HCT116 (cell line): ENCODE measurements around the gene SETDB1. TPM values are rescaled to one million over a fixed set of nuclear protein-coding genes. Genes with fewer than 3 reads are reported as not detected.

Source experiments
- ATAC-seq: fragments of 200-7000 bp; cut with Tn5 transposase; 2 replicates; pipeline ENCODE4 v1.9.1; 2020; ENCODE audit warnings: mild to moderate bottlenecking, moderate library complexity
- BruUV-seq: library from RNA; stranded (reverse); fragments of 400-500 nt; replicated peaks from 2 replicates; lab custom pipeline; 2021; lab: Mats Ljungman, UMichigan
- CTCF ChIA-PET: fragments of 300-600 bp; sonication (Branson Sonifier 250); formaldehyde crosslinking; loops from one replicate; lab custom pipeline; 2021; ENCODE audit warnings: antibody characterized with exemption; lab: Charles Lee
- POLR2A ChIA-PET: fragments of 300-600, 350-600 bp; sonication (Branson Sonifier 250); formaldehyde crosslinking; loops from one replicate; lab custom pipeline; 2021; ENCODE audit warnings: antibody characterized with exemption; lab: Charles Lee
- RAD21 ChIA-PET, 2 experiments: fragments of 300-600 bp; sonication (Branson Sonifier 250); formaldehyde crosslinking; loops; one replicate each; lab custom pipeline; 2023; ENCODE audit warnings: low total read pairs in 2 of 2; ENCODE audit not compliant: uncharacterized antibody in 2 of 2, unreplicated experiment in 2 of 2, low non-redundant PET in 1 of 2; lab: Charles Lee
- DNase-seq: peaks from one replicate; pipeline ENCODE4 v3.0.0-alpha.2; 2010; ENCODE audit warnings: low read depth, low spot score
- H2AFZ ChIP-seq: fragments of 200-600 bp; shearing (Covaris generic), sonication (generic); 2 replicates; pipeline ENCODE4 v1.6.1; 2017; ENCODE audit warnings: low read depth, mixed run types, mixed read lengths, antibody characterized with exemption, low read length; ENCODE audit not compliant: poor library complexity, severe bottlenecking
- H3K27ac ChIP-seq: 2 replicates; pipeline ENCODE4 v1.5.1; 2012; ENCODE audit warnings: low read depth, low read length
- H3K27me3 ChIP-seq: fragments of 200-600 bp; sonication (generic); 2 replicates; pipeline ENCODE4 v1.6.1; 2016; ENCODE audit warnings: mixed run types, low read length, mixed read lengths; ENCODE audit not compliant: insufficient read depth
- H3K36me3 ChIP-seq, 2 experiments: fragments of 200-500 bp in 1 of 2; fragments of 200-600 bp in 1 of 2; sonication (Bioruptor generic) in 1 of 2; sonication (generic) in 1 of 2; 2 replicates each; pipeline versions ENCODE4 v1.5.1 to v1.6.1; 2014 to 2016; ENCODE audit warnings: low read length in 2 of 2, inconsistent platforms in 1 of 2, mixed read lengths in 1 of 2, mixed run types in 1 of 2; ENCODE audit not compliant: insufficient read depth in 2 of 2, control insufficient read depth in 1 of 2
- H3K4me1 ChIP-seq, 2 experiments: fragments of 200-600 bp in 1 of 2; sonication (generic) in 1 of 2; 2 replicates each; pipeline versions ENCODE4 v1.5.1 to v1.6.1; 2012 to 2017; ENCODE audit warnings: low read length in 2 of 2, inconsistent platforms in 1 of 2, mild to moderate bottlenecking in 1 of 2, mixed read lengths in 1 of 2, mixed run types in 1 of 2, moderate library complexity in 1 of 2; ENCODE audit not compliant: insufficient read depth in 2 of 2, control insufficient read depth in 1 of 2
- H3K4me2 ChIP-seq: fragments of 200-600 bp; sonication (generic); 2 replicates; pipeline ENCODE4 v1.6.1; 2017; ENCODE audit warnings: mixed run types, low read length, mixed read lengths
- H3K4me3 ChIP-seq, 2 experiments: fragments of 200-600 bp in 1 of 2; sonication (generic) in 1 of 2; replicated peaks in 1 of 2; 2 replicates each; pipeline ENCODE4 v1.5.1; 2011 to 2016; ENCODE audit warnings: low read length in 2 of 2, control low read depth in 1 of 2, low read depth in 1 of 2, mild to moderate bottlenecking in 1 of 2, mixed read lengths in 1 of 2, mixed run types in 1 of 2
- H3K79me2 ChIP-seq: fragments of 200-600 bp; sonication (generic); 2 replicates; pipeline ENCODE4 v1.6.1; 2017; ENCODE audit warnings: mild to moderate bottlenecking, mixed run types, low read length, moderate library complexity, mixed read lengths; ENCODE audit not compliant: insufficient read depth
- H3K9ac ChIP-seq: fragments of 200-600 bp; sonication (generic); 2 replicates; pipeline ENCODE4 v1.6.1; 2016; ENCODE audit warnings: low read length, mixed read lengths
- H3K9me2 ChIP-seq: fragments of 200-600 bp; sonication (generic), shearing (Covaris generic); 2 replicates; pipeline ENCODE4 v1.6.1; 2017; ENCODE audit warnings: mixed run types, mild to moderate bottlenecking, moderate library complexity; ENCODE audit not compliant: insufficient read depth
- H3K9me3 ChIP-seq, 2 experiments: fragments of 200-500 bp in 1 of 2; fragments of 200-600 bp in 1 of 2; sonication (Bioruptor generic) in 1 of 2; sonication (generic) in 1 of 2; 2 replicates each; pipeline ENCODE4 v1.6.1; 2014 to 2017; ENCODE audit warnings: low read length in 2 of 2, mixed read lengths in 2 of 2, inconsistent platforms in 1 of 2, low read depth in 1 of 2, mild to moderate bottlenecking in 1 of 2, mixed run types in 1 of 2, moderate library complexity in 1 of 2; ENCODE audit not compliant: control insufficient read depth in 1 of 2, insufficient read depth in 1 of 2
- H4K20me1 ChIP-seq: fragments of 200-600 bp; sonication (generic), shearing (Covaris generic); 2 replicates; pipeline ENCODE4 v1.6.1; 2017; ENCODE audit warnings: mixed run types, mild to moderate bottlenecking, moderate library complexity; ENCODE audit not compliant: insufficient read depth
- ATF3 ChIP-seq: IDR thresholded peaks from 2 replicates; pipeline ENCODE4 v1.6.1; 2012
- CBX3 ChIP-seq: IDR thresholded peaks from 2 replicates; pipeline ENCODE4 v1.6.1; 2012; ENCODE audit warnings: low read depth
- CTCF ChIP-seq, 3 experiments: fragments of 200-600 bp in 1 of 3; sonication (generic) in 1 of 3; IDR thresholded peaks in 2 of 3; conservative IDR thresholded peaks in 1 of 3; 2 replicates each; pipeline ENCODE4 v1.5.1; 2012 to 2017; ENCODE audit warnings: low read depth in 2 of 3, low read length in 2 of 3, antibody characterized with exemption in 1 of 3, borderline replicate concordance in 1 of 3, control low read depth in 1 of 3, mild to moderate bottlenecking in 1 of 3, mixed read lengths in 1 of 3, mixed run types in 1 of 3, moderate library complexity in 1 of 3; ENCODE audit not compliant: insufficient read depth in 1 of 3
- EGR1 ChIP-seq: IDR thresholded peaks from 2 replicates; pipeline ENCODE4 v1.6.1; 2012; ENCODE audit warnings: low read depth
- EZH2 ChIP-seq: fragments of 200-600 bp; sonication (generic); IDR thresholded peaks from 2 replicates; pipeline ENCODE4 v1.6.1; 2017; ENCODE audit warnings: antibody characterized with exemption, mixed run types
- EZH2phosphoT487 ChIP-seq: fragments of 200-600 bp; IDR thresholded peaks from 2 replicates; pipeline ENCODE4 v1.6.1; 2018; ENCODE audit warnings: antibody characterized with exemption, borderline replicate concordance
- FOSL1 ChIP-seq: IDR thresholded peaks from 2 replicates; pipeline ENCODE4 v1.6.1; 2012; ENCODE audit warnings: low read depth
- JUND ChIP-seq: IDR thresholded peaks from 2 replicates; pipeline ENCODE4 v1.6.1; 2012
- SIN3A ChIP-seq: IDR thresholded peaks from 2 replicates; pipeline ENCODE4 v1.6.1; 2012; ENCODE audit warnings: low read depth
- SRF ChIP-seq: IDR thresholded peaks from 2 replicates; pipeline ENCODE4 v1.6.1; 2012; ENCODE audit warnings: low read depth
- TCF7L2 ChIP-seq: IDR thresholded peaks from 2 replicates; pipeline ENCODE4 v1.7.0; 2011; ENCODE audit warnings: borderline replicate concordance, inconsistent platforms; ENCODE audit not compliant: insufficient read depth, insufficient read length; ENCODE audit errors: extremely low read depth
- ZFX ChIP-seq: fragments of 450-650 bp; IDR thresholded peaks from 2 replicates; pipeline ENCODE4 v1.6.1; 2017
- intact Hi-C: fragments of 100-400 bp; cut with micrococcal nuclease; formaldehyde crosslinking; loops from 2 replicates; pipeline ENCODE4 v1.10.0; 2022
- total RNA-seq: library from RNA; stranded (reverse); gene quantifications from one replicate; pipeline ENCODE4 v1.2.1, GENCODE V29; 2021; ENCODE audit not compliant: unreplicated experiment
- TF ChIP-seq, protein P1 (sequence below): IDR thresholded peaks from 2 replicates; pipeline ENCODE4 v1.6.1; 2012; ENCODE audit warnings: low read depth

The SETDB1 gene
- total RNA-seq, 1 experiment from 2014 or later, result 54.3 TPM

GRCh38 chr1:150887018-150887417, 39.1 kb upstream of the SETDB1 start, which contains the start of gene CTXND2:
Gene CTXND2, plus strand, starts transcription at chr1:150887136. Its CDS starts 25,179 bp downstream, at chr1:150912315.
- intact Hi-C loops, result no loop called here
- DNase-seq, result no peak
- POLR2A ChIA-PET, result interaction anchor here (0.6 kb wide), 1 partner anchor 21 kb away, joined by 3 read pairs; no protein-coding TSS in a partner anchor

More at GRCh38 chr1:150887018-150887417, 39.1 kb upstream of the SETDB1 start, which contains the start of gene CTXND2:
- RAD21 ChIA-PET, result no interaction called here
- no peak within 1 kb of the TSS for H3K9ac ChIP-seq
- TF ChIP-seq SIN3A (no peak), ATF3 (no peak), EGR1 (no peak), ZFX (no peak), CBX3 (no peak), FOSL1 (no peak), TCF7L2 (no peak), EZH2phosphoT487 (no peak), EZH2 (no peak), JUND (no peak), SRF (no peak), CTCF (IDR thresholded peaks at IDR 0.05 in 2 of 3, conservative IDR thresholded peaks at IDR 0.05 in 1 of 3; ENCODE audit: borderline replicate concordance in 1 of 3, insufficient read depth in 1 of 3, low read depth in 2 of 3, low read length in 2 of 3) (no peak)
- TF ChIP-seq, protein P1, sequence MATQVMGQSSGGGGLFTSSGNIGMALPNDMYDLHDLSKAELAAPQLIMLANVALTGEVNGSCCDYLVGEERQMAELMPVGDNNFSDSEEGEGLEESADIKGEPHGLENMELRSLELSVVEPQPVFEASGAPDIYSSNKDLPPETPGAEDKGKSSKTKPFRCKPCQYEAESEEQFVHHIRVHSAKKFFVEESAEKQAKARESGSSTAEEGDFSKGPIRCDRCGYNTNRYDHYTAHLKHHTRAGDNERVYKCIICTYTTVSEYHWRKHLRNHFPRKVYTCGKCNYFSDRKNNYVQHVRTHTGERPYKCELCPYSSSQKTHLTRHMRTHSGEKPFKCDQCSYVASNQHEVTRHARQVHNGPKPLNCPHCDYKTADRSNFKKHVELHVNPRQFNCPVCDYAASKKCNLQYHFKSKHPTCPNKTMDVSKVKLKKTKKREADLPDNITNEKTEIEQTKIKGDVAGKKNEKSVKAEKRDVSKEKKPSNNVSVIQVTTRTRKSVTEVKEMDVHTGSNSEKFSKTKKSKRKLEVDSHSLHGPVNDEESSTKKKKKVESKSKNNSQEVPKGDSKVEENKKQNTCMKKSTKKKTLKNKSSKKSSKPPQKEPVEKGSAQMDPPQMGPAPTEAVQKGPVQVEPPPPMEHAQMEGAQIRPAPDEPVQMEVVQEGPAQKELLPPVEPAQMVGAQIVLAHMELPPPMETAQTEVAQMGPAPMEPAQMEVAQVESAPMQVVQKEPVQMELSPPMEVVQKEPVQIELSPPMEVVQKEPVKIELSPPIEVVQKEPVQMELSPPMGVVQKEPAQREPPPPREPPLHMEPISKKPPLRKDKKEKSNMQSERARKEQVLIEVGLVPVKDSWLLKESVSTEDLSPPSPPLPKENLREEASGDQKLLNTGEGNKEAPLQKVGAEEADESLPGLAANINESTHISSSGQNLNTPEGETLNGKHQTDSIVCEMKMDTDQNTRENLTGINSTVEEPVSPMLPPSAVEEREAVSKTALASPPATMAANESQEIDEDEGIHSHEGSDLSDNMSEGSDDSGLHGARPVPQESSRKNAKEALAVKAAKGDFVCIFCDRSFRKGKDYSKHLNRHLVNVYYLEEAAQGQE, result no peak
- TF ChIP-seq, all 23 proteins: peak for 0
- no peaks in the 10 kb centered on the region for H3K27me3 ChIP-seq
- no peaks in the 10 kb centered on the region for H3K36me3 ChIP-seq
- no peaks in the 10 kb centered on the region for H3K9me2 ChIP-seq
- no peak for ATAC-seq
- BruUV-seq, result no TSS peak
- peaks cover 0 to 4% of the 10 kb centered on the region in 2 experiments; a peak in 3 of 4 replicates for H3K4me1 ChIP-seq
- H3K4me2 ChIP-seq, result no peak within 1 kb of the TSS
- H2AFZ ChIP-seq, result no peak within 1 kb of the TSS
- H3K79me2 ChIP-seq, result no peaks in the 10 kb centered on the region
- H3K4me3 ChIP-seq, result no peak within 1 kb of the TSS
- no peak within 1 kb of the TSS for H3K27ac ChIP-seq
- CTCF ChIA-PET, result interaction anchor here (1.0 kb wide), 1 partner anchor 35 kb away, joined by 3 read pairs; no protein-coding TSS in a partner anchor
- H4K20me1 ChIP-seq, result no peaks in the 10 kb centered on the region
- H3K9me3 ChIP-seq, result no peaks in the 10 kb centered on the region
